DND-41 (cell line): ENCODE data around the gene GPD1L.
A peak's percentile ranks its signal among the peaks of the same experiment; 100 is the strongest.

ENCODE experiments used
- ATAC-seq: fragments of 200-7000 bp; cut with Tn5 transposase; 3 replicates; pipeline ENCODE4 v1.9.1; 2021; ENCODE audit warnings: low read depth; ENCODE audit not compliant: insufficient read depth
- DNase-seq: peaks from one replicate; pipeline ENCODE4 v3.0.0-alpha.2; 2020
- H2AFZ ChIP-seq: 2 replicates; pipeline ENCODE4 v1.6.0; 2012; ENCODE audit warnings: low read depth, low read length
- H3K27ac ChIP-seq: 2 replicates; pipeline ENCODE4 v1.5.1; 2012; ENCODE audit warnings: low read length, inconsistent platforms
- H3K27me3 ChIP-seq: fragments of 200-600 bp; sonication (generic); 2 replicates; pipeline ENCODE4 v1.6.0; 2012; ENCODE audit warnings: low read length, mild to moderate bottlenecking, inconsistent platforms; ENCODE audit not compliant: insufficient read depth, poor library complexity
- H3K36me3 ChIP-seq: 2 replicates; pipeline ENCODE4 v1.5.1; 2012; ENCODE audit warnings: low read length, inconsistent platforms; ENCODE audit not compliant: insufficient read depth
- H3K4me1 ChIP-seq: 2 replicates; pipeline ENCODE4 v1.5.1; 2012; ENCODE audit warnings: mild to moderate bottlenecking, low read length; ENCODE audit not compliant: insufficient read depth
- H3K4me2 ChIP-seq: 2 replicates; pipeline ENCODE4 v1.6.0; 2012; ENCODE audit warnings: mild to moderate bottlenecking, moderate library complexity, low read length, inconsistent platforms; ENCODE audit not compliant: insufficient read depth
- H3K4me3 ChIP-seq, 2 experiments: fragments of 200-600 bp in 1 of 2; shearing (Covaris generic) in 1 of 2; 2 replicates each; pipeline ENCODE4 v1.5.1; 2012 to 2016; ENCODE audit warnings: inconsistent platforms in 2 of 2, low read length in 2 of 2, mild to moderate bottlenecking in 2 of 2, low read depth in 1 of 2, moderate library complexity in 1 of 2
- H3K79me2 ChIP-seq: 2 replicates; pipeline ENCODE4 v1.6.0; 2012; ENCODE audit warnings: low read length, inconsistent platforms; ENCODE audit not compliant: insufficient read depth
- H3K9ac ChIP-seq: 2 replicates; pipeline ENCODE4 v1.6.0; 2012; ENCODE audit warnings: low read depth, mild to moderate bottlenecking, inconsistent platforms, low read length, moderate library complexity
- H3K9me3 ChIP-seq: 2 replicates; pipeline ENCODE4 v1.5.1; 2012; ENCODE audit warnings: low read length, moderate library complexity, mild to moderate bottlenecking, inconsistent platforms; ENCODE audit not compliant: insufficient read depth, severe bottlenecking
- H4K20me1 ChIP-seq: 2 replicates; pipeline ENCODE4 v1.6.0; 2012; ENCODE audit warnings: low read length; ENCODE audit not compliant: insufficient read depth
- CTCF ChIP-seq: IDR thresholded peaks from 2 replicates; pipeline ENCODE4 v1.5.1; 2012; ENCODE audit warnings: borderline replicate concordance, low read length, moderate library complexity, mild to moderate bottlenecking; ENCODE audit not compliant: poor library complexity, severe bottlenecking; ENCODE audit errors: extremely low read depth
- EZH2 ChIP-seq: IDR thresholded peaks from 3 replicates; pipeline ENCODE4 v1.6.1; 2012; ENCODE audit warnings: borderline replicate concordance, low read depth, mild to moderate bottlenecking, moderate library complexity, low read length, inconsistent platforms; ENCODE audit not compliant: severe bottlenecking

The GPD1L gene

GRCh38 chr3:32097768-32098167 is 8.7 kb upstream of the GPD1L start:
- TF ChIP-seq CTCF (no peak), EZH2 (no peak)
- Histone ChIP-seq H2AFZ (no peak overlapping the region), H3K79me2 (no peaks in the 10 kb centered on the region), H3K4me2 (no peak overlapping the region), H3K4me1 (no peaks in the 10 kb centered on the region), H3K27me3 (no peaks in the 10 kb centered on the region), H3K9ac (no peak overlapping the region), H3K36me3 (0 out of 2 replicates have a peak, but pooled peaks cover 3% of the 10 kb centered on the region), H3K27ac (no peak overlapping the region), H3K4me3 (no peak overlapping the region), H4K20me1 (no peaks in the 10 kb centered on the region), H3K9me3 (peaks cover 24% of the 10 kb centered on the region)
- ATAC-seq: 0 out of 3 replicates have a peak, but pooled peaks have one; percentile 37
- DNase-seq: no peak

GRCh38 chr3:32098528-32098927 is 7.9 kb upstream of the GPD1L start:
- H3K4me1 ChIP-seq: no peaks in the 10 kb centered on the region
- H3K27me3 ChIP-seq: no peaks in the 10 kb centered on the region
- H4K20me1 ChIP-seq: no peaks in the 10 kb centered on the region
- no peaks in the 10 kb centered on the region for H3K79me2 ChIP-seq
- DNase-seq: no peak
- no peak overlapping the region for H3K4me2 ChIP-seq
- TF ChIP-seq EZH2 (no peak), CTCF (no peak)
- no peak for ATAC-seq
- H3K4me3 ChIP-seq: no peak overlapping the region
- H3K9ac ChIP-seq: no peak overlapping the region
- 0 out of 2 replicates have a peak, but pooled peaks cover 3% of the 10 kb centered on the region for H3K36me3 ChIP-seq
- no peak overlapping the region for H3K27ac ChIP-seq
- peaks cover 27% of the 10 kb centered on the region for H3K9me3 ChIP-seq
- H2AFZ ChIP-seq: no peak overlapping the region

- no peak overlapping the region for H3K4me3 ChIP-seq
- no peak overlapping the region for H3K4me2 ChIP-seq
- no peak for ATAC-seq
- H3K4me1 ChIP-seq: no peaks in the 10 kb centered on the region
- no peak overlapping the region for H3K27ac ChIP-seq
- 0 out of 2 replicates have a peak, but pooled peaks cover 3% of the 10 kb centered on the region for H3K36me3 ChIP-seq
- no peak overlapping the region for H2AFZ ChIP-seq
- DNase-seq: no peak
- H3K9ac ChIP-seq: no peak overlapping the region
- TF ChIP-seq CTCF: no peak
- no peak for TF ChIP-seq EZH2
- H3K79me2 ChIP-seq: no peaks in the 10 kb centered on the region
- H3K27me3 ChIP-seq: no peaks in the 10 kb centered on the region
- no peaks in the 10 kb centered on the region for H4K20me1 ChIP-seq
- peaks cover 27% of the 10 kb centered on the region for H3K9me3 ChIP-seq
Observed at GRCh38 chr3:32100465-32100864, 6.0 kb upstream of the GPD1L start.

- Histone ChIP-seq H3K27ac (no peak overlapping the region), H3K27me3 (no peaks in the 10 kb centered on the region), H4K20me1 (no peaks in the 10 kb centered on the region), H2AFZ (no peak overlapping the region), H3K9ac (no peak overlapping the region), H3K79me2 (peaks cover 9% of the 10 kb centered on the region), H3K4me3 (no peak overlapping the region), H3K4me1 (peaks cover 12% of the 10 kb centered on the region), H3K4me2 (no peak overlapping the region), H3K9me3 (peaks cover 27% of the 10 kb centered on the region), H3K36me3 (0 out of 2 replicates have a peak, but pooled peaks cover 3% of the 10 kb centered on the region)
- TF ChIP-seq EZH2 (no peak), CTCF (no peak)
- peak; percentile 38 for DNase-seq
- ATAC-seq: no peak
Observed at GRCh38 chr3:32102289-32102688, 4.1 kb upstream of the GPD1L start.
